ENCODE results near the gene RANBP3.

RANBP3 gene

GRCh38 chr19:5915782-5916165 lies 62.2 kb downstream of the RANBP3 start:
- TF ChIP-seq KLF1 (tag by site-specific recombination; IDR thresholded peaks at IDR 0.05) = no peak
- Histone ChIP-seq H3K9me3 (ENCODE audit: control insufficient read depth, insufficient read depth, low read depth, low read length) (no peaks in the 10 kb centered on the region), H3K36me3 (ENCODE audit: control insufficient read depth in 2 of 2, insufficient read depth in 1 of 2, low read length in 2 of 2) (peaks cover 14 to 62% of the 10 kb centered on the region in 2 experiments; a peak in 2 of 3 replicates), H3K4me3 (ENCODE audit: low read depth, low read length) (no peak overlapping the region), H3K4me1 (ENCODE audit: control insufficient read depth, insufficient read depth, low read length) (no peaks in the 10 kb centered on the region), H3K27ac (ENCODE audit: extremely low read depth, low read depth, low read length) (no peak overlapping the region)
- CTCF ChIA-PET = interaction anchor here (0.7 kb wide), 1 partner anchor 179 kb away, joined by 3 read pairs; no protein-coding TSS in a partner anchor
- POLR2A ChIA-PET = no interaction called here

- POLR2A ChIA-PET = no interaction called here
- Histone ChIP-seq H3K9me3 (ENCODE audit: control insufficient read depth, insufficient read depth, low read depth, low read length) (no peaks in the 10 kb centered on the region), H3K27ac (ENCODE audit: extremely low read depth, low read depth, low read length) (no peak overlapping the region), H3K4me1 (ENCODE audit: control insufficient read depth, insufficient read depth, low read length) (no peaks in the 10 kb centered on the region), H3K36me3 (ENCODE audit: control insufficient read depth in 2 of 2, insufficient read depth in 1 of 2, low read length in 2 of 2) (peaks cover 8 to 60% of the 10 kb centered on the region in 2 experiments; a peak in 2 of 3 replicates), H3K4me3 (ENCODE audit: low read depth, low read length) (no peak overlapping the region)
- CTCF ChIA-PET = interaction anchor here (0.7 kb wide), 1 partner anchor 179 kb away, joined by 3 read pairs; no protein-coding TSS in a partner anchor
- no peak for TF ChIP-seq ZNF132 (tag by site-specific recombination; IDR thresholded peaks at IDR 0.05; ENCODE audit: borderline replicate concordance)
- TF ChIP-seq, protein P1, sequence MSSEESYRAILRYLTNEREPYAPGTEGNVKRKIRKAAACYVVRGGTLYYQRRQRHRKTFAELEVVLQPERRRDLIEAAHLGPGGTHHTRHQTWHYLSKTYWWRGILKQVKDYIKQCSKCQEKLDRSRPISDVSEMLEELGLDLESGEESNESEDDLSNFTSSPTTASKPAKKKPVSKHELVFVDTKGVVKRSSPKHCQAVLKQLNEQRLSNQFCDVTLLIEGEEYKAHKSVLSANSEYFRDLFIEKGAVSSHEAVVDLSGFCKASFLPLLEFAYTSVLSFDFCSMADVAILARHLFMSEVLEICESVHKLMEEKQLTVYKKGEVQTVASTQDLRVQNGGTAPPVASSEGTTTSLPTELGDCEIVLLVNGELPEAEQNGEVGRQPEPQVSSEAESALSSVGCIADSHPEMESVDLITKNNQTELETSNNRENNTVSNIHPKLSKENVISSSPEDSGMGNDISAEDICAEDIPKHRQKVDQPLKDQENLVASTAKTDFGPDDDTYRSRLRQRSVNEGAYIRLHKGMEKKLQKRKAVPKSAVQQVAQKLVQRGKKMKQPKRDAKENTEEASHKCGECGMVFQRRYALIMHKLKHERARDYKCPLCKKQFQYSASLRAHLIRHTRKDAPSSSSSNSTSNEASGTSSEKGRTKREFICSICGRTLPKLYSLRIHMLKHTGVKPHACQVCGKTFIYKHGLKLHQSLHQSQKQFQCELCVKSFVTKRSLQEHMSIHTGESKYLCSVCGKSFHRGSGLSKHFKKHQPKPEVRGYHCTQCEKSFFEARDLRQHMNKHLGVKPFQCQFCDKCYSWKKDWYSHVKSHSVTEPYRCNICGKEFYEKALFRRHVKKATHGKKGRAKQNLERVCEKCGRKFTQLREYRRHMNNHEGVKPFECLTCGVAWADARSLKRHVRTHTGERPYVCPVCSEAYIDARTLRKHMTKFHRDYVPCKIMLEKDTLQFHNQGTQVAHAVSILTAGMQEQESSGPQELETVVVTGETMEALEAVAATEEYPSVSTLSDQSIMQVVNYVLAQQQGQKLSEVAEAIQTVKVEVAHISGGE (tag by site-specific recombination; conservative IDR thresholded peaks at IDR 0.05; ENCODE audit: low read depth) = no peak
- TF ChIP-seq ZBTB21 (tag by site-specific recombination; IDR thresholded peaks at IDR 0.05) = no peak
- TF ChIP-seq GLIS2 (tag by site-specific recombination; IDR thresholded peaks at IDR 0.05) = peak; percentile 39
- no peak for TF ChIP-seq ZNF514 (tag by site-specific recombination; IDR thresholded peaks at IDR 0.05)
- no peak for TF ChIP-seq ZNF837 (tag by site-specific recombination; IDR thresholded peaks at IDR 0.05)
- no peak for TF ChIP-seq ZNF76 (tag by site-specific recombination; IDR thresholded peaks at IDR 0.05; ENCODE audit: borderline replicate concordance, low read depth)
- no peak for TF ChIP-seq GLI4 (tag by site-specific recombination; IDR thresholded peaks at IDR 0.05)
- TF ChIP-seq ZNF610 (tag by site-specific recombination; IDR thresholded peaks at IDR 0.05; ENCODE audit: borderline replicate concordance) = no peak
- no peak for TF ChIP-seq ZNF423 (tag by site-specific recombination; IDR thresholded peaks at IDR 0.05)
- TF ChIP-seq FEZF1 (tag by site-specific recombination; IDR thresholded peaks at IDR 0.05) = no peak
- no peak for TF ChIP-seq ZNF558 (tag by site-specific recombination; IDR thresholded peaks at IDR 0.05)
- TF ChIP-seq ZNF362 (tag by site-specific recombination; IDR thresholded peaks at IDR 0.05) = no peak
- TF ChIP-seq ZXDB (tag by site-specific recombination; IDR thresholded peaks at IDR 0.05) = no peak
- no peak for TF ChIP-seq ZBTB17 (tag by site-specific recombination; IDR thresholded peaks at IDR 0.05)
- TF ChIP-seq ZFP3 (tag by site-specific recombination; IDR thresholded peaks at IDR 0.05; ENCODE audit: low read depth) = no peak
- no peak for TF ChIP-seq ZNF596 (tag by site-specific recombination; IDR thresholded peaks at IDR 0.05)
- TF ChIP-seq ZNF140 (tag by site-specific recombination; IDR thresholded peaks at IDR 0.05) = no peak
- TF ChIP-seq ZFP41 (tag by site-specific recombination; IDR thresholded peaks at IDR 0.05; ENCODE audit: borderline replicate concordance) = no peak
- TF ChIP-seq, protein P2, sequence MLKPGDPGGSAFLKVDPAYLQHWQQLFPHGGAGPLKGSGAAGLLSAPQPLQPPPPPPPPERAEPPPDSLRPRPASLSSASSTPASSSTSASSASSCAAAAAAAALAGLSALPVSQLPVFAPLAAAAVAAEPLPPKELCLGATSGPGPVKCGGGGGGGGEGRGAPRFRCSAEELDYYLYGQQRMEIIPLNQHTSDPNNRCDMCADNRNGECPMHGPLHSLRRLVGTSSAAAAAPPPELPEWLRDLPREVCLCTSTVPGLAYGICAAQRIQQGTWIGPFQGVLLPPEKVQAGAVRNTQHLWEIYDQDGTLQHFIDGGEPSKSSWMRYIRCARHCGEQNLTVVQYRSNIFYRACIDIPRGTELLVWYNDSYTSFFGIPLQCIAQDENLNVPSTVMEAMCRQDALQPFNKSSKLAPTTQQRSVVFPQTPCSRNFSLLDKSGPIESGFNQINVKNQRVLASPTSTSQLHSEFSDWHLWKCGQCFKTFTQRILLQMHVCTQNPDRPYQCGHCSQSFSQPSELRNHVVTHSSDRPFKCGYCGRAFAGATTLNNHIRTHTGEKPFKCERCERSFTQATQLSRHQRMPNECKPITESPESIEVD (tag by site-specific recombination; IDR thresholded peaks at IDR 0.05) = no peak
- TF ChIP-seq, protein P3, sequence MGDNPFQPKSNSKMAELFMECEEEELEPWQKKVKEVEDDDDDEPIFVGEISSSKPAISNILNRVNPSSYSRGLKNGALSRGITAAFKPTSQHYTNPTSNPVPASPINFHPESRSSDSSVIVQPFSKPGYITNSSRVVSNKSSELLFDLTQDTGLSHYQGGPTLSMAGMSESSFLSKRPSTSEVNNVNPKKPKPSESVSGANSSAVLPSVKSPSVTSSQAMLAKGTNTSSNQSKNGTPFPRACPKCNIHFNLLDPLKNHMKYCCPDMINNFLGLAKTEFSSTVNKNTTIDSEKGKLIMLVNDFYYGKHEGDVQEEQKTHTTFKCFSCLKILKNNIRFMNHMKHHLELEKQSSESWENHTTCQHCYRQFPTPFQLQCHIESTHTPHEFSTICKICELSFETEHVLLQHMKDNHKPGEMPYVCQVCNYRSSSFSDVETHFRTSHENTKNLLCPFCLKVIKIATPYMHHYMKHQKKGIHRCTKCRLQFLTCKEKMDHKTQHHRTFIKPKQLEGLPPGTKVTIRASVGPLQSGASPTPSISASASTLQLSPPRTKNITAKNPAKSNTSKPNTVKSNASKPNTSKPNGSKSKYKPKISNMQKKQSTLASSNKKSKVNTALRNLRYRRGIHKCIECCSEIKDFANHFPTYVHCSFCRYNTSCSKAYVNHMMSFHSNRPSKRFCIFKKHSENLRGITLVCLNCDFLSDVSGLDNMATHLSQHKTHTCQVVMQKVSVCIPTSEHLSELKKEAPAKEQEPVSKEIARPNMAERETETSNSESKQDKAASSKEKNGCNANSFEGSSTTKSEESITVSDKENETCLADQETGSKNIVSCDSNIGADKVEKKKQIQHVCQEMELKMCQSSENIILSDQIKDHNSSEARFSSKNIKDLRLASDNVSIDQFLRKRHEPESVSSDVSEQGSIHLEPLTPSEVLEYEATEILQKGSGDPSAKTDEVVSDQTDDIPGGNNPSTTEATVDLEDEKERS (tag by site-specific recombination; IDR thresholded peaks at IDR 0.05) = no peak
- no peak for TF ChIP-seq ZNF133 (tag by site-specific recombination; IDR thresholded peaks at IDR 0.05)
- no peak for TF ChIP-seq ZFP37 (tag by site-specific recombination; IDR thresholded peaks at IDR 0.05)
- no peak for TF ChIP-seq SALL2 (tag by site-specific recombination; IDR thresholded peaks at IDR 0.05; ENCODE audit: borderline replicate concordance)
- TF ChIP-seq ZNF302 (tag by site-specific recombination; IDR thresholded peaks at IDR 0.05; ENCODE audit: low read depth) = no peak
Measured at GRCh38 chr19:5914946-5915781, 62.8 kb downstream of the RANBP3 start.
